Pancreas (tissue), 10 donors: Measurements from ENCODE around the gene TULP4. TPM values are rescaled to one million over a fixed set of nuclear protein-coding genes. Genes with fewer than 3 reads are reported as not detected.

Source experiments
- ATAC-seq, 4 donors: fragments of 200-7000 bp; cut with Tn5 transposase; one replicate each; pipeline versions ENCODE4 v1.8.0 to v1.9.1; 2020; ENCODE audit warnings: mild to moderate bottlenecking in 4 of 4, moderate library complexity in 4 of 4
- DNase-seq, 6 donors: peaks; one replicate each; pipeline ENCODE4 v3.0.0-alpha.2; 2020
- FAIRE-seq: peaks from 2 replicates; lab custom pipeline; 2012; peaks lifted over from hg19 to GRCh38; lab: Jason Lieb, UNC
- H3K27ac ChIP-seq, 4 donors: fragments of 200-600 bp; sonication (generic); 1 replicate in 3 of 4; 2 replicates in 1 of 4; pipeline versions ENCODE4 v1.5.0 to v1.8.0; 2020
- H3K27me3 ChIP-seq, 4 donors: fragments of 200-600 bp; one replicate each; pipeline ENCODE4 v1.8.0; 2021
- H3K36me3 ChIP-seq, 3 donors: fragments of 200-600 bp; sonication (generic) in 1 of 3; one replicate each; pipeline versions ENCODE4 v1.5.0 to v1.8.0; 2020 to 2021
- H3K4me1 ChIP-seq, 3 donors: fragments of 200-600 bp; one replicate each; pipeline ENCODE4 v1.8.0; 2021
- H3K4me3 ChIP-seq, 4 donors: fragments of 200-600 bp; sonication (generic) in 2 of 4; one replicate each; pipeline versions ENCODE4 v1.5.0 to v1.8.0; 2020 to 2021
- H3K9me3 ChIP-seq, 4 donors: fragments of 200-600 bp; one replicate each; pipeline ENCODE4 v1.8.0; 2021
- CTCF ChIP-seq, 4 donors: fragments of 200-600 bp; sonication (generic) in 3 of 4; IDR thresholded peaks; one replicate each; pipeline versions ENCODE4 v1.5.0 to v1.8.0; 2021; ENCODE audit warnings: antibody characterized with exemption in 4 of 4
- WGBS, 2 donors: extraction: QIAGEN DNeasy Blood & Tissue Kit; methylation state at CpG; one replicate each; pipeline ENCODE4 v1.1.7; 2013; 5-methylcytosine and 5-hydroxymethylcytosine counted together
- intact Hi-C, 3 donors: fragments of 100-400 bp; cut with DNase I; formaldehyde crosslinking; loops; one replicate each; pipeline versions ENCODE4 v1.11.1 to v1.14.2; 2022
- polyA plus RNA-seq, 2 donors: library from polyadenylated mRNA; stranded (reverse); fragments of 200-250 nt; gene quantifications; one replicate each; pipeline ENCODE4 v1.2.3, GENCODE V29; 2013
- total RNA-seq, 6 donors: library from RNA; stranded (reverse); fragmentation: NEBNext Ultra II Directional in 4 of 6; extraction: Animal tissue kit (Norgen Biotek cat#: 25700) in 4 of 6; gene quantifications; one replicate each; pipeline versions ENCODE4 v1.2.1 to v1.2.4, GENCODE V29; 2021 to 2023
- donor health status: healthy with polysubstance abuse.
- donor health status: DM: no; HTN: no; CAD: no; lungs with moderate emphysema.
- donor health status: DM: no; HTN: no; CAD: no.
- donor health status: control.
- donor health status: control.
- donor health status: Bipolar disorder and iron deficiency.
- donor health status: DM: yes; HTN: yes; CAD: no.
- donor health status: DM: no; HTN: no; CAD: no.
- donor health status: DM: no; HTN: no; CAD: no.
- donor health status: DM: yes; HTN: yes; CAD: no.

TULP4 gene
- total and polyA plus RNA-seq, 8 donors, result 3.1 to 88.8 (median 48.0) TPM

- H3K36me3 ChIP-seq, result no peaks in the 10 kb centered on the region
- FAIRE-seq (no peak), DNase-seq (no peak), ATAC-seq (no peak)
- peaks cover 0 to 11% (median 0%) of the 10 kb centered on the region in 3 donors for H3K4me1 ChIP-seq
- H3K27ac ChIP-seq, result no peak overlapping the region
- intact Hi-C loops, result loop anchor here in 2 of 3 donors (10.0 kb wide), 1 partner anchor 288 kb away; no protein-coding TSS in a partner anchor
- no peak overlapping the region for H3K4me3 ChIP-seq
- no peaks in the 10 kb centered on the region for H3K9me3 ChIP-seq
- WGBS, 2 donors, result 84 to 88% methylated on average over 4 of the region's 4 CpGs
- H3K27me3 ChIP-seq, result no peaks in the 10 kb centered on the region
- no peak for TF ChIP-seq CTCF (IDR thresholded peaks at IDR 0.05)
These were observed 200.5 kb downstream of the TULP4 start for GRCh38 chr6:158512809-158513208.

- no peaks in the 10 kb centered on the region for H3K27me3 ChIP-seq
- no peak for ATAC-seq
- no peak for FAIRE-seq
- no peak overlapping the region for H3K27ac ChIP-seq
- 84 to 91% methylated on average over 4 of the region's 4 CpGs for WGBS, 2 donors
- DNase-seq, result no peak
- intact Hi-C loops, result loop anchor here in 2 of 3 donors (10.0 kb wide), 1 partner anchor 289 kb away; no protein-coding TSS in a partner anchor
- no peak overlapping the region for H3K4me3 ChIP-seq
- H3K36me3 ChIP-seq, result no peaks in the 10 kb centered on the region
- no peaks in the 10 kb centered on the region for H3K9me3 ChIP-seq
- TF ChIP-seq CTCF (IDR thresholded peaks at IDR 0.05), result no peak
- peaks cover 0 to 11% (median 0%) of the 10 kb centered on the region in 3 donors for H3K4me1 ChIP-seq
These were observed 201.9 kb downstream of the TULP4 start for GRCh38 chr6:158514176-158514575.

GRCh38 chr6:158514991-158515390 lies 202.7 kb downstream of the TULP4 start:
- DNase-seq (no peak), FAIRE-seq (no peak), ATAC-seq (no peak)
- no peak overlapping the region for H3K27ac ChIP-seq
- H3K4me1 ChIP-seq, result peaks cover 0 to 5% (median 0%) of the 10 kb centered on the region in 3 donors
- H3K9me3 ChIP-seq, result no peaks in the 10 kb centered on the region
- TF ChIP-seq CTCF (IDR thresholded peaks at IDR 0.05), result no peak
- WGBS, 2 donors, result 93 to 97% methylated on average over 8 of the region's 8 CpGs
- H3K36me3 ChIP-seq, result no peaks in the 10 kb centered on the region
- intact Hi-C loops, result loop anchor here in 2 of 3 donors (10.0 kb wide), 1 partner anchor 290 kb away; no protein-coding TSS in a partner anchor
- no peak overlapping the region for H3K4me3 ChIP-seq
- no peaks in the 10 kb centered on the region for H3K27me3 ChIP-seq

GRCh38 chr6:158516098-158516497 lies 203.8 kb downstream of the TULP4 start:
- Histone ChIP-seq H3K4me3 (no peak overlapping the region), H3K27ac (no peak overlapping the region), H3K4me1 (peaks cover 0 to 4% (median 0%) of the 10 kb centered on the region in 3 donors), H3K9me3 (no peaks in the 10 kb centered on the region), H3K27me3 (no peaks in the 10 kb centered on the region), H3K36me3 (no peaks in the 10 kb centered on the region)
- DNase-seq (no peak), ATAC-seq (no peak), FAIRE-seq (no peak)
- WGBS, 2 donors, result 70 to 72% methylated on average over 33 of the region's 33 CpGs
- no peak for TF ChIP-seq CTCF (IDR thresholded peaks at IDR 0.05)
- intact Hi-C loops, result loop anchor here in 2 of 3 donors (10.0 kb wide), 1 partner anchor 291 kb away; no protein-coding TSS in a partner anchor

- H3K4me3 ChIP-seq, result no peak overlapping the region
- FAIRE-seq (no peak), ATAC-seq (no peak), DNase-seq (no peak)
- no peaks in the 10 kb centered on the region for H3K27me3 ChIP-seq
- no peak overlapping the region for H3K27ac ChIP-seq
- no peak for TF ChIP-seq CTCF (IDR thresholded peaks at IDR 0.05)
- no peaks in the 10 kb centered on the region for H3K36me3 ChIP-seq
- no peaks in the 10 kb centered on the region for H3K9me3 ChIP-seq
- intact Hi-C loops, result loop anchor here in 2 of 3 donors (10.0 kb wide), 1 partner anchor 292 kb away; no protein-coding TSS in a partner anchor
- peaks cover 0 to 4% (median 0%) of the 10 kb centered on the region in 3 donors for H3K4me1 ChIP-seq
- 79 to 83% methylated on average over 8 of the region's 8 CpGs for WGBS, 2 donors
These were observed 204.8 kb downstream of the TULP4 start for GRCh38 chr6:158517038-158517437.
